A549 treated with CORT108297 at 1 μM for 4 hours (cell line): ENCODE results near the gene PDE6D. TPM values are rescaled to one million over a fixed set of nuclear protein-coding genes. Genes with fewer than 3 reads are reported as not detected.

Experiments used
- total RNA-seq: library from RNA; stranded (reverse); fragments of 200-300 nt; extraction: Qiagen RNA extraction; gene quantifications from 5 replicates; pipeline ENCODE4 v1.2.3, GENCODE V29; 2022

PDE6D gene
- total RNA-seq, result 20.0 to 25.0 TPM (median 23.4 TPM) in 5 replicates

DNA sequence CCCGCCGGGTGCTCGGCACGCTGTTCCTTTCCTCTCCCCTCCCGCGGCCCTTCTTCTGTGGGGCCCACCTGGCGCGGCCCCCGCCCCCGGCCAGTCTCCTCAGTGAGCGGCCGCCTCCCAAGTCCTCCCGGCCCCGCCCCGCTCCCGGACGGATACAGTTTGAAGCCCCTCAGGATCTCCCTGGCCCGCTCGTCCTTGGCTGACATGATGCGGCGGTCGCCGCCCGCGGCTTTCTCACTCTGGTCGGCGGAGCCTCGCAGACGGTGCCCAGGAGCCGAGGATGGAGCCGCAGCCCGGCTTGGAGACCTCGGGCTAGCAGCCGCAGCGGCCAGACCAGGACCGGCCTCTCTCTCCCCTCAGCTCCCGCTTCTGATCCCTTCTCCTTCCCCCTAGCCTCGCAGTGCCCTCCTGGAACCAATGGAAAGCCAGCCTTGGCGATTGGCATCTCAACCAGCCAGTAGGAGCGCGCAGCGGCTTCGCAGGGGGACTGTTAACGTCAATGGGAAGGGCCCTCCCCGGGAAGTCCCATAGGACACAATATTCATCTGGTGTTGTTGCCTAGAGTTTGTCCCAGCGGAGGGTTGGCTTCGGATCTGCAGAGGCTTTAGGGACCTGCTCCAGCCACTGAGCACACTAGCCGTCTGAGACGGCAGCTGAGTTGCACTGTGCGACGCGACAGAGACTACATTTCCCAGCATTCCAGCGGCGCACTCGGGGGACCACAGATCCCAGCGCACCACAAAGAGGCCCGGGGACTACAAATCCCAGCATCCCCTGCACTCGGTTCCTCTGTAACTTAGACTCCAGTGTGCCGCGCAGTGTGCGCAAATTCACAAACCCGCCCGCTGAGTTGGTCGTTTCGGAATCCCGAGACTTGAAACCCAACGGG lies at the start of gene PDE6D:
Gene PDE6D, minus strand, starts transcription at position 374 of the 889 bp plus-strand sequence. Its CDS starts 168 bp downstream, at position 206.

GRCh38 chr2:231786177-231786916 lies 5.3 kb upstream of the PDE6D start, which contains the start of gene COPS7B:
Gene COPS7B, plus strand, starts transcription at chr2:231786445. Its CDS starts 2,126 bp downstream, at chr2:231788571.

DNA sequence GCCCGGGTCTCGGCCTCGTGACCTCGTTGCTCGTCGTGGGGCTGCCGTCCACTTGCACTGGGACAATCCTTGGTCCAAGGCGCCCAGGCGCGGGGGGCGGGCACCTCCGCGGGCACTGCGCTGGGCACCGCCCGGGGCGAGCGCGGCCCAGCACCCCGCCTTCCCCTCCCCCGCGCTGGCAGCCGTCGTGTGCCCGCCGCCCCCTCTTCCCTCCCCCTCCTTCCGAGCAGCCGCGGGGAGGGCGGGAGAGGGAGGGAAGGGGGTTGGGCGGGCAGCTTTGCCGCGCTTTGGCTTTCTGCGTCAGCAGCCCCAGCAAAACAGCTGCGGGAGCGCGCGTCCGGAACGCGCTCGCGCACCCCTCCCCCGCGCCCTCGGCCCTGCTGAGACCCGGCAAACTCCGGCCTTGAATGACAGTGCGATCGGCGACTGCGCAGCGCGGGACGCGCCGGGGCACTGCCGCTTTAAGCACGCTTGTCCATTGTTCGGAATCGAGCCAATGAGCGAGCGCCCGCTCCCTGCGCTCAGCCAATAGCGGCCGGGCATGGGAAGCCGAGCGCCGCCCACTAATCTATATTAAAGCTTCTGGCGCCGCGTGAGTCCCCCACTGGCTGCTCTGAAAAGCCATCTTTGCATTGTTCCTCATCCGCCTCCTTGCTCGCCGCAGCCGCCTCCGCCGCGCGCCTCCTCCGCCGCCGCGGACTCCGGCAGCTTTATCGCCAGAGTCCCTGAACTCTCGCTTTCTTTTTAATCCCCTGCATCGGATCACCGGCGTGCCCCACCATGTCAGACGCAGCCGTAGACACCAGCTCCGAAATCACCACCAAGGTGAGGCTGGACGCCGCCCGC lies 72.9 kb downstream of the PDE6D start, which contains the start of gene PTMA:
Gene PTMA, plus strand, starts transcription at position 599 of the 846 bp plus-strand sequence. Its CDS starts 182 bp downstream, at position 781.

Other genes with a start within 250 kb of the PDE6D start
- gene TEX44, start 188.4 kb downstream of the PDE6D start, total RNA-seq, result not detected in 5 replicates
- gene PTMA, start 72.8 kb downstream of the PDE6D start, total RNA-seq, result 1,439 to 1,763 TPM (median 1,540 TPM) in 5 replicates
- 35.9 to 43.7 TPM (median 40.9 TPM) in 5 replicates for gene COPS7B, start 5.2 kb upstream of the PDE6D start, total RNA-seq
- gene NPPC, start 145.1 kb upstream of the PDE6D start, total RNA-seq, result 0.20 to 0.29 TPM (median 0.23 TPM) in 4 of 5 replicates, not detected in the other
- gene DIS3L2, start 180.4 kb upstream of the PDE6D start, total RNA-seq, result 10.9 to 13.9 TPM (median 13.8 TPM) in 5 replicates